ENCODE results near the gene TASL. TPM values are rescaled to one million over a fixed set of nuclear protein-coding genes. Genes with fewer than 3 reads are reported as not detected.

Gene TASL
- total RNA-seq, 1 experiment from 2014 or later, result not detected

- no CpG with 5 or more reads among the region's 3 CpGs for WGBS (ENCODE audit: extremely low coverage, insufficient read length, low lambda C conversion rate)
- no peak for DNase-seq
- no peak overlapping the region for H3K27ac Mint-ChIP-seq
Observed at GRCh38 chrX:30530606-30531005, 47.0 kb downstream of the TASL start.

More at GRCh38 chrX:30530606-30531005, 47.0 kb downstream of the TASL start:
- H3K27me3 Mint-ChIP-seq (ENCODE audit: low read depth), result no peaks in the 10 kb centered on the region
- H2BK12ac ChIP-seq (ENCODE audit: insufficient read length, low read depth, low read length), result no peak overlapping the region
- no peak overlapping the region for H4K91ac ChIP-seq (ENCODE audit: insufficient read length, low read depth, low read length)
- H3K79me2 ChIP-seq (ENCODE audit: insufficient read depth, low read length), result no peaks in the 10 kb centered on the region
- no peak overlapping the region for H2BK20ac ChIP-seq (ENCODE audit: low read depth, low read length, poor library complexity, severe bottlenecking)
- no peaks in the 10 kb centered on the region for H3K4me1 ChIP-seq (ENCODE audit: insufficient read depth, low read length)
- H3K9me3 Mint-ChIP-seq, result peaks cover 22 to 61% of the 10 kb centered on the region in 2 experiments
- no peak overlapping the region for H3K4ac ChIP-seq (ENCODE audit: low read depth, low read length)
- no peaks in the 10 kb centered on the region for H3K79me1 ChIP-seq (ENCODE audit: insufficient read depth, low read depth, low read length, poor library complexity, severe bottlenecking)
- H2BK5ac ChIP-seq (ENCODE audit: insufficient read length, low read length), result no peak overlapping the region
- H2BK15ac ChIP-seq (ENCODE audit: low read depth, low read length), result no peak overlapping the region
- H3K56ac ChIP-seq (ENCODE audit: insufficient read length, low read depth, low read length), result no peak overlapping the region
- TF ChIP-seq CTCF (conservative IDR thresholded peaks at IDR 0.05), result no peak
- no peak overlapping the region for H3K14ac ChIP-seq (ENCODE audit: insufficient read depth, low read length)
- no peak overlapping the region for H4K8ac ChIP-seq (replicated peaks; ENCODE audit: insufficient read length, low read depth, low read length)
- H3K27me3 ChIP-seq (ENCODE audit: insufficient read depth, low read length), result no peaks in the 10 kb centered on the region
- no peak overlapping the region for H3K23ac ChIP-seq (ENCODE audit: insufficient read length, low read depth, low read length)
- no peak overlapping the region for H2BK120ac ChIP-seq (ENCODE audit: low read depth, low read length, poor library complexity, severe bottlenecking)
- H3K36me3 Mint-ChIP-seq (ENCODE audit: insufficient read depth in 1 of 3, low read depth in 3 of 3), result peaks cover 3 to 7% (median 4%) of the 10 kb centered on the region in 3 experiments; a peak in 4 of 7 replicates
- no peak overlapping the region for H4K5ac ChIP-seq (ENCODE audit: insufficient read length, low read depth, low read length)
- no peak overlapping the region for H3T11ph ChIP-seq (ENCODE audit: low read length)
- peaks cover 7% of the 10 kb centered on the region for H3K9me3 ChIP-seq (ENCODE audit: control insufficient read depth, low read depth, low read length)
- no peaks in the 10 kb centered on the region for H3K23me2 ChIP-seq (ENCODE audit: insufficient read length, low read depth, low read length, poor library complexity, severe bottlenecking)
- no peak overlapping the region for H3K4me3 Mint-ChIP-seq
- H3K9ac ChIP-seq (ENCODE audit: extremely low read depth, insufficient read length, low read length), result no peak overlapping the region
- H2AK5ac ChIP-seq (ENCODE audit: insufficient read length, low read length), result no peak overlapping the region
- no peak overlapping the region for H3K27ac ChIP-seq (ENCODE audit: insufficient read length, low read depth, low read length)
- H4K20me1 ChIP-seq (ENCODE audit: control insufficient read depth, insufficient read depth, insufficient read length), result no peaks in the 10 kb centered on the region
- no peak overlapping the region for H2AFZ ChIP-seq (ENCODE audit: low read length)
- H3K4me2 ChIP-seq (ENCODE audit: insufficient read depth, insufficient read length, low read length), result no peak overlapping the region
- H3K4me1 Mint-ChIP-seq, result no peaks in the 10 kb centered on the region
- no peak overlapping the region for H3K18ac ChIP-seq (ENCODE audit: insufficient read length, low read depth, low read length)
